Upper lobe of right lung (tissue), 1 donor: Measurements from ENCODE around the gene TSC2. TPM values are rescaled to one million over a fixed set of nuclear protein-coding genes. Genes with fewer than 3 reads are reported as not detected.
"Not testable (repeated sequence)": the region's sequence is repeated elsewhere in the genome, so short reads cannot be mapped to it uniquely, and the experiment has no call there.

Source experiments
- ATAC-seq: fragments of 200-7000 bp; cut with Tn5 transposase; one replicate; pipeline ENCODE4 v1.9.1; 2020; ENCODE audit warnings: mild to moderate bottlenecking, moderate library complexity
- DNase-seq: peaks from one replicate; pipeline ENCODE4 v3.0.0-alpha.2; 2020
- H3K27ac ChIP-seq: fragments of 200-600 bp; one replicate; pipeline ENCODE4 v1.8.0; 2022
- H3K27me3 ChIP-seq: fragments of 200-600 bp; one replicate; pipeline ENCODE4 v1.8.0; 2022; ENCODE audit warnings: mild to moderate bottlenecking
- H3K36me3 ChIP-seq: fragments of 200-600 bp; one replicate; pipeline ENCODE4 v1.8.0; 2022
- H3K4me1 ChIP-seq: fragments of 200-600 bp; one replicate; pipeline ENCODE4 v1.8.0; 2022
- H3K4me3 ChIP-seq: fragments of 200-600 bp; one replicate; pipeline ENCODE4 v1.8.0; 2022; ENCODE audit warnings: mild to moderate bottlenecking
- H3K9me3 ChIP-seq: fragments of 200-600 bp; one replicate; pipeline ENCODE4 v1.8.0; 2022
- intact Hi-C: fragments of 100-400 bp; cut with DNase I; formaldehyde crosslinking; loops from one replicate; pipeline ENCODE4 v1.11.0; 2022
- total RNA-seq: library from RNA; stranded (reverse); fragmentation: NEBNext Ultra II Directional; extraction: Animal tissue kit (Norgen Biotek cat#: 25700); gene quantifications from one replicate; pipeline ENCODE4 v1.2.1, GENCODE V29; 2021
- donor health status: DM: no; HTN: yes; CAD: no; lungs with severe emphysema.

Gene TSC2
- total RNA-seq, 1 donor from 2014 or later = 119 TPM

DNA sequence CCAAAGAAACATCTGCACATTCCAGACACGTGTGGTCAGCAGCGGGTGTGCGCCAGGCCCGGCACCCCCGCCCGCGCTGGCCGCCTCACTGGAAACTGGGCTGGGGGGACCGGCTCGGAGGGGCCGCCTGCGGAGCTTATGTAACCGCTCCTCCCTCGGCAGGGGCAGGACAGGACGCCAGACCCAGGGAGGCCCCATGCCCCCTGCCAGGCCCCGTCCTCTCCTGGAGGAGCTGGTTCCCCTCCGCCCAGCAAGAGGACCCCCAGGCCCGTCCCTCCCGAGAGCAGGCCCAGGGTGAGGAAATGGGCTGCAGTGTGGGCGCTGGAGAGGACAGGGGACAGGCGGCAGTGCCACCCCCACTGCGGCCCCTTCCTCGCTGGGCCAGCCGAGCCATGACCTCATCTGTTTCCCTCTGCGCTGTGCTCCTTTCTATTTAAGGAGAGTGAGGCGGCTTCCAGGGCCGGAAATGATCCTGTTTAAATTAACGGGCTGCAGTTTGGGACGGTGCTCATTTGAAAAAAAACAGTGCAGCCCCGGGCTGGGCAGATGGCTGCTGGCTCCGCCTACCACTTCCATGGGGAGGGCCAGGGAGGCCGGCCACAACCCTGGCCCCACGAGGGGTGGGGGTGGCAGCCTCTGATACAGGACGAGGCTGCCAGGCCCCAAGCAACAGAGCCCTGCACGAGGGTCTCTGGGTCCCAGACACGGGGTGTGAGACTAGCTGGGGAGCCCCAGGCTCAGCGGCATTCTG is 77.1 kb downstream of the TSC2 start:
- Histone ChIP-seq H3K27ac (peak overlapping the region; percentile 81), H3K4me3 (peak overlapping the region; percentile 11), H3K4me1 (peaks cover 35% of the 10 kb centered on the region)
- peak; percentile 45 for ATAC-seq
- H3K36me3 ChIP-seq, intact Hi-C loops, DNase-seq, H3K27me3 ChIP-seq, H3K9me3 ChIP-seq: not testable (repeated sequence)

DNA sequence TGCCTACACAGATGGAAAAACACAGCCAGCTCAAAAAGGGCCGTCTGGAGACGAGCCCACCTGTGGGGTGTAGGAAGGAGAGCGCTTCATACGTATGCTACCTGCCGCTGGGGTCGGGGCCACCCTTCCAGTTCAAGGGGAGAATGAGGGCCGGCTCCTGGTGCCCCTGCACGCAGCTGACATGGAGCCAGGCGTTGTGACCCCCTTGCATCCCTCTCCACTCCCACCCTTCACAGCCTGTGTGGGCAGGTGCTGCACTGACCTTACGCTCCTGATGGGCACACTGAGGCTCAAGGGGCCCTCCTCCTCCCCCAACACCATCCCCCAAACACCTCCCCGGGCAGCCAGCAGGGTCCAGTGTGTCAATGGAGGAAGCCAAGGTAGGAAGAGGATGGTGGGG is 77.8 kb downstream of the TSC2 start:
- Histone ChIP-seq H3K27ac (peak overlapping the region; percentile 81), H3K4me1 (peaks cover 35% of the 10 kb centered on the region), H3K4me3 (peak overlapping the region; percentile 11)
- H3K27me3 ChIP-seq, intact Hi-C loops, ATAC-seq, H3K36me3 ChIP-seq, DNase-seq, H3K9me3 ChIP-seq: not testable (repeated sequence)

DNA sequence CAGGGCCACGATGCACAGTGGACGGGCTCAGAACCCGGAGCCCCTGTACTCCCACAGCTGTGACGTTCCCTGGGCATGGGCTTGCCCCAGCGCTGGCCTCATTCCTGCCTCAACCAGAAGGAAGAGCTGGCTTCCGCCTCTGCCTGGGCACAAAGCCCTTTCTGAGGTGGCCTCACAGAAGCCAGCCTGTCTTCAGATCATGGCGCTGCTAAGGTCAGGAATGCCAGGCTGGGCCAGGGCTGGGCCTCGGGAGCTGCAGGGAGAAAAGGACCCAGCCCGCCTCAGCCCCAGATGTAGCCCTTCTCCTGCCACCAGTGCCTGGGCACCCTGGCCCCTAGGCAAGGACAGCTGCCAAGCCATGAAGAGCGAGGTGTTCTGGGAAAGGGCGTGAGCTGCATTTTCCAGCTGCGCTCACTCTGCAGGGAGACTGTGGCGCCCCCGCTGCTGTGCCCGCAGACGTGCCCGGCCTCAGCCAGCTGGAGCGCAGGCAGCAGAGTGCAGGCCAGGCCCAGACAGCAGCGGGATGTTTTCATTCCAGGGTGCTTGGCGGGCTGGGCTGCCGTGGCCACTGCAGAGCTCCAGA is 78.5 kb downstream of the TSC2 start:
- intact Hi-C loops, H3K27me3 ChIP-seq, ATAC-seq, H3K4me3 ChIP-seq, H3K36me3 ChIP-seq, H3K9me3 ChIP-seq, DNase-seq: not testable (repeated sequence)
- Histone ChIP-seq H3K4me1 (peaks cover 35% of the 10 kb centered on the region), H3K27ac (peak overlapping the region; percentile 47)

DNA sequence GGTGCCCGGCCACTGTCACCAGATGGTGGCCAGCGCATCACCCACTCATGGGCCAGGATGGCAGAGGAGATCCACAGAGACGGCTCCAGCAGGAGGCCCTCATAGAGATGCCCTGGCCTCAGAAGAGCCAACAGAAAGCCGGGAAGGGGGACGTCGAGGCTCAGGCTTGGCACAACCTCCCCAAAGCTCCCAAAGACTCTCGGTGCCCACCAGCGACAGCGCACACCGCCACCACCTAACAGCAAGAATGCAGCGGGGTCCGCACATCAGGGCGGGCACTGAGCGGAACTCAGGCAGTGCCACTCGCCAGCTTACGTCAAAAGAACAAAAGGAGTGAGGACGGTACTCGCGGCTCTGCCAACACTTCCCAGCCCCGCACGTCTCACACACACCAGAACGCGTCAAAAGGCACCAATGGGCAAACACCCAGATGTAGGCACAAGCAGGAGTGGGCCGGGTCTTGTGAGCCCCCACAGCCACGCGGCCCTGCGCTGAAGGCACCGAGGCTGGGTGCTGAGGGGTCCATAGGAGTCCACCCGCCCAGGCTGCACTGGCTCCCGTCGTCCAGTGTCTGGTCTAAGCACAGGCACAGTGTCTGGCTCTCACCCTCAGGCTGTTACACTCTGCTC is 79.3 kb downstream of the TSC2 start:
- peak overlapping the region; percentile 47 for H3K27ac ChIP-seq
- H3K36me3 ChIP-seq, H3K9me3 ChIP-seq, H3K4me3 ChIP-seq, intact Hi-C loops, H3K27me3 ChIP-seq, DNase-seq: not testable (repeated sequence)
- peaks cover 35% of the 10 kb centered on the region for H3K4me1 ChIP-seq
- peak; percentile 2 for ATAC-seq

DNA sequence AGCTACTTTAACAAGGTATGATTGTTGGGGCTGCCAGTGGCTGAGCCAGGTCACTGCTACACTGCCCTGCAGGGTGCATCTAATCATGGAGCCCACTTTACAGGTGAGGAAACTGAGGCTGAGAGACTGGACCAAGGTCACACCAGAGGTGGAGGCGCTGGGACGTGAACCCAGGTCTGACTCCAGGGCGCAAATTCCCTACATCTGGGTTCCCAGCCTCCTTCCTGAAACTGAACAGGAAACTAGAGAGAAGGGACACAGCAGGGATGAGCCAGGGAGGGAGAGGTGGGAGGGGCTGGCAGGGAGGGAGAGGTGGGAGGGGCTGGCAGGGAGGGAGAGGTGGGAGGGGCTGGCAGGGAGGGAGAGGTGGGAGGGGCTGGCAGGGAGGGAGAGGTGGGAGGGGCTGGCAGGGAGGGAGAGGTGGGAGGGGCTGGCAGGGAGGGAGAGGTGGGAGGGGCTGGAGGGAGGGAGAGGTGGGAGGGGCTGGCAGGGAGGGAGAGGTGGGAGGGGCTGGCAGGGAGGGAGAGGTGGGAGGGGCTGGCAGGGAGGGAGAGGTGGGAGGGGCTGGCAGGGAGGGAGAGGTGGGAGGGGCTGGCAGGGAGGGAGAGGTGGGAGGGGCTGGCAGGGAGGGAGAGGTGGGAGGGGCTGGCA is 80.0 kb downstream of the TSC2 start:
- DNase-seq, H3K36me3 ChIP-seq, H3K4me3 ChIP-seq, H3K27me3 ChIP-seq, intact Hi-C loops, H3K9me3 ChIP-seq: not testable (repeated sequence)
- peaks cover 35% of the 10 kb centered on the region for H3K4me1 ChIP-seq
- peak overlapping the region; percentile 47 for H3K27ac ChIP-seq
- peak; percentile 34 for ATAC-seq

DNA sequence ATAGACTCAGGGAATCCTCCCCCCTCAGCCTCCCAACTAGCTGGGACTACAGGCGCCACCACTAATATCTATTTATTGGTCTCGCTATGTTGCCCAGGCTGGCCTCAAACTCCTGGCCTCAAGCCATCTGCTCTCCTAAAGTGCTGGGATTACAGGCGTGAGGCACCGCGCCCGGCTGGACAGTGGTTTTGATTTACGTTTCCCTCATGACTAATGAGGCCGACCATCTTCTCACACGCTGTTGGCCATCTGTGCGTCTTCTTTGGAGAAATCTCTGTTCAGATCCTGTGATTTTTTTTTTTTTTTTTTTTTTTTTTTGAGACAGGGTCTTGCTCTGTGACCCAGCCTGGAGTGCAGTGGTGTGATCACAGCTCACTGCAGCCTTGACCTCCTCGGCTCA is 81.5 kb downstream of the TSC2 start:
- H3K27me3 ChIP-seq, H3K4me3 ChIP-seq, ATAC-seq, DNase-seq, H3K9me3 ChIP-seq, H3K27ac ChIP-seq, H3K36me3 ChIP-seq, intact Hi-C loops: not testable (repeated sequence)
- peaks cover 29% of the 10 kb centered on the region for H3K4me1 ChIP-seq

DNA sequence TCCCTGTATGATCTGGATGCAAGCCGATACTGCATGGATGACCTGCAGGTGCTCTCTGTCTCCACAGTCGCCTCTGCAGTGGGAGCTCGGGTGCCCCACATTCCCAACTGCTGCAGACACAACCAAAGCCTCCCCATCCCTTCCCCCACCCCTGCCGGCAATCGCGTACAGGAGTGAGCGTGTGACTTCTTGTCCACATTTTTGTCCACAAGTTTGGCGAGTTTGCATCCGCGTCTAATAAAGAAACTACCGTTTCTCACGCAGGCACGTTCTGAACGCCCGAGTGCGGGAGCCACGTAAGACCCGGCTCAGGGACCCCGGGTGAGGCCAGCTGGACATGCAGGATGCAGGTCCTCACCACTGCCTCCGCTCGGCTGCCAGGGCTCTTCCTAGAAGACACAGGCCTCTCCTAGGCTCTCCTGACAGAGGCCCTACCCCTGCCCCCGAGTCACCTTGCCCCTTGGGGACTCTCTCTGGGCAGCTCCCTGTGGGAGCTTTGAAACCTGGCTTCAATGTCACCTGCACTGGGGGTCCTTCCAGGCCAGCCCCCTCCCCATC is 82.2 kb downstream of the TSC2 start:
- H3K36me3 ChIP-seq, H3K9me3 ChIP-seq, H3K27ac ChIP-seq, DNase-seq, H3K27me3 ChIP-seq, ATAC-seq, intact Hi-C loops, H3K4me3 ChIP-seq: not testable (repeated sequence)
- peaks cover 29% of the 10 kb centered on the region for H3K4me1 ChIP-seq

DNA sequence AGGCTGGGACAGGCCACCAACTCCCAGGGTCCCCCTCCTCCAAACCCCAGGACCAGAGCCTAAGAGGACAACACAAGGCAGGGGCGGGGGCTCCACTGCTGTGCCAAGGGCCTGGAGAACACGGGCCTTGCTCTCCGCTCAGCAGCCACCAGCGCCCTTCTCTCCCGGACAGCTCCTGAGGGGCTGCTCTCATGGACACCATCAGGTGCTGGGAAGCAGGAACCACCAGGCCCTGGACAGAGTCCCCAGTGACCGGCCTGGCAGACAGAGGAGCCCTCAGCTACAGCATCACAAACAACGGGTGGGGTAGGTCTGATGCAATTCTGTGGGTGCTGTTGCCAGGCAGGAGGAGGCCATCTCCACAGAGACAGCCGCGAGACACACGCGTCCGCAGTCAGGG is 86.0 kb downstream of the TSC2 start:
- intact Hi-C loops, H3K4me1 ChIP-seq, H3K9me3 ChIP-seq, H3K36me3 ChIP-seq, H3K27ac ChIP-seq, H3K4me3 ChIP-seq, ATAC-seq, H3K27me3 ChIP-seq, DNase-seq: not testable (repeated sequence)

DNA sequence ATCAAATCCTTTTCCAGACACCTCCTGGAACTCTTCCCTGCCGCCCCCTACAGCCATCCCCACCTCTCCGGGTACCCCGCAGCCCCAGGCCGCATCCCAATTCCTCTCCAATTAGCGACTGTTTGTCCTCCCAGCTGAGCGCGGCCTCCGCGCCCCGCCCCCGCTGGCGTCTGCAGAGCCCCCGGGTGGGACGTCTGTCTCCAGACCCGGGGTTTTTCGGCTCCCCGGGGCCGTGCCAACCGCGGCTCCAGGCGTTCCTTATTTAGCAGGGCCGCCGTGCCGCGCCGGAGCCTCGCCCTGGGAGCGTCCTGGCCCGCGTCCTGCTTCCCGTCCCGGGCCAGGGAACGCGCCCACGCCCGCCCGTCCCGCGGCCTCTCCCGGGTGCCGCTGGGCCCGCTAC is 87.3 kb downstream of the TSC2 start:
- ATAC-seq, H3K4me1 ChIP-seq, intact Hi-C loops, H3K27me3 ChIP-seq, H3K9me3 ChIP-seq, DNase-seq, H3K36me3 ChIP-seq: not testable (repeated sequence)
- H3K27ac ChIP-seq = peak overlapping the region; percentile 42
- H3K4me3 ChIP-seq = peak overlapping the region; percentile 54

DNA sequence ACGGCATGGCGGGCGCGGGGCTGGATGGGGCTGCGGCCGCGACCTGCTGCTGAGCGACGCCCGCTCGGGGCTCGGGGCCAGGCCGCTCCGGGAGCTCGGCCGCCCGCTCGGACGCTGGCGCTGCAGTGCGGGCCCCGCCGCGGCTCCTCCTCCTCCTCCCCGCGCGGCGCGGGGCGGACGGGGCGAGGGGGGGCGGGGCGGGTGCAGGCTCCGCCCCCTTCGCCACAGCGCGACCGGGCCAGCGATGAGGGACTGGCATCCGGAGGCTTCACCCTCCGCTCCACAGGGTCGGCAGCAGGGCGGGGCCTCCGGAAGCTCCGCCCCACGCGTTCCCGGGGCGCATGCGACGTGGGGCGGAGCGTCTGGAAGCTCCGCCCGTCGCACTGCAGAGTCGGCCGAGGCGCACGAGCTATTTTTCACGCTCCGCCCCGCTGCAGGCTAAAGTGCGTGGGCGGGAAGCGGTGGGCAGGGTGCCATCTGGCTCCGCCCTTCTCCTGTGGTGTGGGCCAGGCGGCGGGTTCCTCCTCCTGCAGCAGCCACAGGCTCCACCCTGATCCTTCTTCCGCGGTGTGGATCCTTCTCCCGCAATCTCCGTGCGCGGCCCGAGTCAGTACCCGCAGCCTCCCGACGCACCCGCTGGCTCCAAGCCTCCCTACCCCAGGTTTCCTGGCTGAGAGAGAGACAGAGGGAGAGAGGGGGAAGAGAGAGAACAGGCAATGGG is 88.1 kb downstream of the TSC2 start, which contains the start of gene PKD1:
Gene PKD1, minus strand, starts transcription at position 129 of the 721 bp plus-strand sequence. CDS start 209 bp downstream, outside the sequence.
- H3K27me3 ChIP-seq, H3K4me1 ChIP-seq, H3K36me3 ChIP-seq, intact Hi-C loops, H3K9me3 ChIP-seq: not testable (repeated sequence)
- DNase-seq = peak; percentile 99
- ATAC-seq = peak; percentile 91
- Histone ChIP-seq H3K27ac (peak within 1 kb of the TSS; percentile 42), H3K4me3 (peak within 1 kb of the TSS; percentile 54)
